Fibroblast of mammary gland (primary cell): Measurements from ENCODE around the gene MSS51.
"Not testable (repeated sequence)": the region's sequence is repeated elsewhere in the genome, so short reads cannot be mapped to it uniquely, and the experiment has no call there.

Experiments
- DNase-seq: peaks from one replicate; pipeline ENCODE4 v3.0.0-alpha.2; 2010; ENCODE audit warnings: low read depth
- H3K4me3 ChIP-seq: 2 replicates; pipeline ENCODE4 v1.5.1; 2011; ENCODE audit warnings: low read depth, mild to moderate bottlenecking, low read length, moderate library complexity; ENCODE audit not compliant: control insufficient read depth
- TF ChIP-seq, protein P1 (sequence below): conservative IDR thresholded peaks from 2 replicates; pipeline ENCODE4 v1.5.1; 2011; ENCODE audit warnings: low read depth, low read length, inconsistent platforms; ENCODE audit not compliant: control insufficient read depth, insufficient read depth

The MSS51 gene

DNA sequence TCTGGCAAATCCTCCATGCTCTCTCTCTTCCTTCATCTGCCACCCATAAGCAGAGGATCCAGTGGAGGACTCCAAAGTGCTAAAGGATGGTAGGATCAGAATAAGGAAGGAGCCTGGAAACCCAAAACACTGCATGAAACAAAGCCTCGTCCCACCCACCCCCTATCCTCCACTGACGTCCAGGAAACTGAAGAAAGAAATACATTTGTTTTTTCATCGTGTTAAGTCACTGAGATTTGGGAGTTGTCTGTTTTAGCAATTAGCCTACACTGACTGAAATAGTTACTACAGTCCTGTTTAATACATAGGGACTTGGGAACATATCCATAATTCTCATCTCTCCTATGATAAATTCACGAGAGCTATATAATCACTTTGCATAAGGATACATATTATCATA, 34.3 kb downstream of the MSS51 start:
- no peak for DNase-seq
- TF ChIP-seq, protein P1, sequence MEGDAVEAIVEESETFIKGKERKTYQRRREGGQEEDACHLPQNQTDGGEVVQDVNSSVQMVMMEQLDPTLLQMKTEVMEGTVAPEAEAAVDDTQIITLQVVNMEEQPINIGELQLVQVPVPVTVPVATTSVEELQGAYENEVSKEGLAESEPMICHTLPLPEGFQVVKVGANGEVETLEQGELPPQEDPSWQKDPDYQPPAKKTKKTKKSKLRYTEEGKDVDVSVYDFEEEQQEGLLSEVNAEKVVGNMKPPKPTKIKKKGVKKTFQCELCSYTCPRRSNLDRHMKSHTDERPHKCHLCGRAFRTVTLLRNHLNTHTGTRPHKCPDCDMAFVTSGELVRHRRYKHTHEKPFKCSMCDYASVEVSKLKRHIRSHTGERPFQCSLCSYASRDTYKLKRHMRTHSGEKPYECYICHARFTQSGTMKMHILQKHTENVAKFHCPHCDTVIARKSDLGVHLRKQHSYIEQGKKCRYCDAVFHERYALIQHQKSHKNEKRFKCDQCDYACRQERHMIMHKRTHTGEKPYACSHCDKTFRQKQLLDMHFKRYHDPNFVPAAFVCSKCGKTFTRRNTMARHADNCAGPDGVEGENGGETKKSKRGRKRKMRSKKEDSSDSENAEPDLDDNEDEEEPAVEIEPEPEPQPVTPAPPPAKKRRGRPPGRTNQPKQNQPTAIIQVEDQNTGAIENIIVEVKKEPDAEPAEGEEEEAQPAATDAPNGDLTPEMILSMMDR: no peak

GRCh38 chr10:73398024-73398423, 35.3 kb downstream of the MSS51 start:
- H3K4me3 ChIP-seq: no peak overlapping the region
- DNase-seq: no peak
- TF ChIP-seq, protein P1: peak; percentile 26

More for the DNA sequence above, 34.3 kb downstream of the MSS51 start:
- no peak overlapping the region for H3K4me3 ChIP-seq

- H3K4me3 ChIP-seq, DNase-seq: not testable (repeated sequence)
Measured at GRCh38 chr10:73394325-73394724, 39.0 kb downstream of the MSS51 start.

GRCh38 chr10:73388228-73388627, 45.1 kb downstream of the MSS51 start:
- TF ChIP-seq, protein P1: no peak
- no peak overlapping the region for H3K4me3 ChIP-seq
- no peak for DNase-seq

GRCh38 chr10:73386583-73386982, 46.8 kb downstream of the MSS51 start:
- TF ChIP-seq, protein P1: no peak
- DNase-seq: no peak
- H3K4me3 ChIP-seq: no peak overlapping the region

DNA sequence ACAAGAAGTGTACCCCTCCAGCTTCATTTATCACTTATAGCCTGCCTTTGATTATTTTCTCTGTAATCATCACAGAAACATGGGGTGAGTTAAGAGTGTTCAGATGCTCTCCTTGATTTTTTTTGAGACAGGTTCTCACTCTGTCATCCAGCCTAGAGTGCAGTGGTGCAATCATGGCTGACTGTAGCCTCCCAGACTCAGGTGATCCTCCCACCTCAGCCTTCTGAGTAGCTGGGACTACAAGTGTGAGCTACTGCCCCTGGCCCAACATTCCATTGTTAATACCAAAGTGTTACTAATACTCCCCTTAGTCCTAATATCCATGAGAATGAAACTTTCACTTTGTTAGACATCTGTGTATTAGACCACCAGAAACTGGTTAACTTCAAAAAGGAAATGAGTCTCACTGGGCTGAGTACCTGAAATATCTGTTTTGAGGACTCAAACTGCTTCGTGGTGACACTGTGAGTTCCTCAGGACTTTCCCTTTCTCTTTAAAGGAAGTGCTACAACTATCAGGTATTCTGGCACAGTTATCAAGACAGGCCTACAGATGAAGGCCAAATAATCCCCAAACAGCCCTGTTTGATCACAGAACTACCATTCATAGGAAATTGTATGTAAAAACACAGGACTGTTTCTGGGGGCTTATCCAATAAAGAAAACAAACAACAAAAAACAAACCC, 54.2 kb downstream of the MSS51 start:
- DNase-seq: no peak
- no peak overlapping the region for H3K4me3 ChIP-seq
- TF ChIP-seq, protein P1: no peak

DNA sequence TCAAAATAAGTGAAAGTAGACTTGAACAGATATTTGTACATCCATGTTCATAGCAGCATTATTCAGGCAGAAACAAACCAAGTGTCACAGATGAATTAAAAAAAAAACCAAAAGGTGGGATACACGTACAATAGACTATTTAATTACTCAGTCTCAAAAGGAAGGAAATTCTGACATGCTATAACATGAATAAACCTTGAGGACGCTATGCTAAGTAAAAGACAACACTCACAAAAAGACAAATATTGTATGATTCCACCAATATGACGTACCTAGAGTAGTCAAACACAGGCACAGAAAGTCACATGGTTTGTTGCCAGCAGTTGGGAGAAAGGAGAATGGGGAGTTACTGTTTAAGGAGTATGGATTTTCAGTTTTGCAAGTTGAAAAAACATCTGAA, 56.7 kb downstream of the MSS51 start:
- TF ChIP-seq, protein P1: no peak
- no peak for DNase-seq
- H3K4me3 ChIP-seq: no peak overlapping the region
